Measurements from ENCODE around the gene NFILZ.
A peak's percentile ranks its signal among the peaks of the same experiment; 100 is the strongest.

Gene NFILZ

DNA sequence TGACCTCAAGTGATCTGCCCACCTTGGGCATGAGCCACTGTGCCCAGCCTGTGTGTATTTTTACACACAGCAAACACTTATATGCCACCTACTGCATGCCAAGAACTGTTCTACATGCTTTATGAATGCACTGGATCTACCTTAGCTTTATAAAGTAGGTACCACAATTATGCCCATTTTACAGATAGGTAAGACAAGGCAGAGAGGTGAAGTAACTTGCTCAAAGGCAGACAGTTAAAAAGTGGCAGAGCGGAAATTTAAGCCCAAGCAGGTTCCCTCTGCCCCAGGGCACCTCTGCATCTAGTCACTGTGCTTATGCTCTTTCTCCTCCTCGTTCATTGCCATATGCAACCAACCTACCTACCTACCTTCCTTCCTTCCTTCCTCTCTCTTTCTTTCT is 30.4 kb upstream of the NFILZ start:
- H3K27me3 ChIP-seq (ENCODE audit: control insufficient read depth, insufficient read depth, low read length, poor library complexity, severe bottlenecking): no peaks in the 10 kb centered on the region
- peaks cover 6% of the 10 kb centered on the region for H3K36me3 ChIP-seq (ENCODE audit: control insufficient read depth, insufficient read depth, low read length)
- H3K4me3 ChIP-seq (ENCODE audit: insufficient read depth, low read depth, low read length): no peak overlapping the region
- H3K27ac ChIP-seq (ENCODE audit: insufficient read depth, low read depth, low read length, poor library complexity, severe bottlenecking): no peak overlapping the region
- 89 to 93% methylated on average over 2 of the region's 2 CpGs for WGBS, 2 experiments
- H3K4me1 ChIP-seq (ENCODE audit: control insufficient read depth, insufficient read depth, low read length): no peaks in the 10 kb centered on the region
- no peaks in the 10 kb centered on the region for H3K9me3 ChIP-seq (ENCODE audit: control insufficient read depth, low read length)

DNA sequence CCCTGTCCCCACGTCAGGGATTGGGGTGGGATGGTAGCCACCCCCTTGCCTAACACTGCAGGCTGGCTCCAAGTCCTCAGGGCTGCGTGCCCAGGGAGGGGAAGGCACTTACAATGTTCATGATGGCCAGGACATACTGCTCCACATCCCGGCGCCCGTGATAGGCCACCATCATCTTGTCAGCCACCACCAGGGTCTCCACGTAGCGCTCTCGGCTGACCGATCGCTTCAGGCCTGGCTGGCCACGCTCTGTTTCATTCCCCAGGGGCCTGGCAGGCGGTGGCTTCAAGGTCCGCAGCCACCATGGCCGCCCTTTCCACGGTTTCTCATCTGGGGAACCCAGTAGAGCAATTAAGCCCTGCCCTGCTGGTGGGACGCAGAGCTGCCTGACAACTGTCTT is 29.6 kb upstream of the NFILZ start:
- Histone ChIP-seq H3K27me3 (ENCODE audit: control insufficient read depth, insufficient read depth, low read length, poor library complexity, severe bottlenecking) (no peaks in the 10 kb centered on the region), H3K36me3 (ENCODE audit: control insufficient read depth, insufficient read depth, low read length) (peaks cover 6% of the 10 kb centered on the region), H3K4me1 (ENCODE audit: control insufficient read depth, insufficient read depth, low read length) (no peaks in the 10 kb centered on the region), H3K27ac (ENCODE audit: insufficient read depth, low read depth, low read length, poor library complexity, severe bottlenecking) (no peak overlapping the region), H3K4me3 (ENCODE audit: insufficient read depth, low read depth, low read length) (no peak overlapping the region), H3K9me3 (ENCODE audit: control insufficient read depth, low read length) (no peaks in the 10 kb centered on the region)
- WGBS, 2 experiments: 95% methylated on average over 16 of the region's 16 CpGs

DNA sequence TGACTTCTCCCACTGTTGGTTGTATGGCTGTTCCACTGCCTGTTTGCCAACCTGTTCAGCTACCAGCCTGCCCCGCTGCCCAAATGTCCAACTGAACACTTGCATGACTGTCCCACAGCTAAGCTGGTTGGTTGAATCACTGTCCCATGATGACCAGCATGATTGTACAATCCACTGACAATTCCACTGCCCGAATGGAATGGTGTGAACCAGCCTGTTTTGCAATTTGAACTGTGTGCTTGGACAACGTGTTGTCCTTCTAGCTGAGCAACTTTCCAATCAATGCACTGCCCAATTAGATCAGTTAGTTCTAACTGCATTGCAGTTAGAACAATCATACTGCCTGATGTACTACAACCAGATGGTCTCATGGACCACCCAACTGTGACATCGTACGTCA is 28.6 kb upstream of the NFILZ start:
- Histone ChIP-seq H3K36me3 (ENCODE audit: control insufficient read depth, insufficient read depth, low read length) (peaks cover 6% of the 10 kb centered on the region), H3K27ac (ENCODE audit: insufficient read depth, low read depth, low read length, poor library complexity, severe bottlenecking) (no peak overlapping the region), H3K4me3 (ENCODE audit: insufficient read depth, low read depth, low read length) (no peak overlapping the region), H3K4me1 (ENCODE audit: control insufficient read depth, insufficient read depth, low read length) (no peaks in the 10 kb centered on the region), H3K27me3 (ENCODE audit: control insufficient read depth, insufficient read depth, low read length, poor library complexity, severe bottlenecking) (no peaks in the 10 kb centered on the region), H3K9me3 (ENCODE audit: control insufficient read depth, low read length) (no peaks in the 10 kb centered on the region)
- 93% methylated on average over 5 of the region's 5 CpGs for WGBS, 2 experiments

DNA sequence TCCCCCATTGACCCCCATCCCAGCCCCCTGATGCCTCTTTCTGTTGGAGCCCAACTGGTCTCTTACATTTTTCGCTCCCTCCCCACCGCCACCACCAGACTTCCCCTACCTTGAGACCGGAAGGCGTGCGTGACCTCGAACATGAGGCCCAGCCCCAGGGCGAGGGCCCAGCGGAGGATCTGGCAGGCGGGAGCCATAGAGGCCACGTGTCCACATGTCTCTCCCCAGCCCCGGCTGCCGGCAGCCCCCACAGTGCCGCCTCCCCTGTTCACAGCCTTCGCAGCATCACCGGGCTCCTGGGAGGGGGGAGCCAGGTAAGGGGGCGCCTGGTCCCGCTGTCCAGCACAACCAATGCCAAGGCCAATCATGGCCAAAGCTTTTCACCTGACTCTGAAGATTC is 24.9 kb upstream of the NFILZ start:
- WGBS, 2 experiments: 96% methylated on average over 17 of the region's 17 CpGs
- peaks cover 6% of the 10 kb centered on the region for H3K36me3 ChIP-seq (ENCODE audit: control insufficient read depth, insufficient read depth, low read length)
- H3K27me3 ChIP-seq (ENCODE audit: control insufficient read depth, insufficient read depth, low read length, poor library complexity, severe bottlenecking): no peaks in the 10 kb centered on the region
- H3K9me3 ChIP-seq (ENCODE audit: control insufficient read depth, low read length): no peaks in the 10 kb centered on the region
- peaks cover 13% of the 10 kb centered on the region for H3K4me1 ChIP-seq (ENCODE audit: control insufficient read depth, insufficient read depth, low read length)
- no peak overlapping the region for H3K27ac ChIP-seq (ENCODE audit: insufficient read depth, low read depth, low read length, poor library complexity, severe bottlenecking)
- H3K4me3 ChIP-seq (ENCODE audit: insufficient read depth, low read depth, low read length): no peak overlapping the region

DNA sequence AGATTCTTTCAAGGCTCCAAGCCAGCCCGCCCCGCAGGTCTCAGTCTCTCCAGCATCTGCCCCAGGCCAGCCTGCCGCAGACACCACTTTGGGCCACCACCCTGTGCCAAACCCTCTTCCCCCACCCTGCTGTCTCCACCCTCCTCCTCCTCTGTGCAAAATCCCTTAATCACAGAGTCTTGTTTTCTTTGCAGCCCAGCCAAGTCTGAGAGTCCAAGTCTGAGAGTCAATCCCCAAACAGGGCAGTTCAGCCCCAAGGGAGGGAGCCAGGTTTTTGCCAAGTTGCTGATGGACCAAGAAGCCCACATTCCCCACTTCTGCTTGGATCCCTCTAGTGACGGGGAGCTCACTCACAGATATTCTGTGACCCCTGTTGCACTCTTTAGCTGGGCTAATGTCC is 23.0 kb upstream of the NFILZ start:
- Histone ChIP-seq H3K27me3 (ENCODE audit: control insufficient read depth, insufficient read depth, low read length, poor library complexity, severe bottlenecking) (no peaks in the 10 kb centered on the region), H3K27ac (ENCODE audit: insufficient read depth, low read depth, low read length, poor library complexity, severe bottlenecking) (no peak overlapping the region), H3K36me3 (ENCODE audit: control insufficient read depth, insufficient read depth, low read length) (peaks cover 6% of the 10 kb centered on the region), H3K4me1 (ENCODE audit: control insufficient read depth, insufficient read depth, low read length) (peaks cover 13% of the 10 kb centered on the region), H3K4me3 (ENCODE audit: insufficient read depth, low read depth, low read length) (no peak overlapping the region), H3K9me3 (ENCODE audit: control insufficient read depth, low read length) (no peaks in the 10 kb centered on the region)
- 86 to 91% methylated on average over 4 of the region's 4 CpGs for WGBS, 2 experiments

DNA sequence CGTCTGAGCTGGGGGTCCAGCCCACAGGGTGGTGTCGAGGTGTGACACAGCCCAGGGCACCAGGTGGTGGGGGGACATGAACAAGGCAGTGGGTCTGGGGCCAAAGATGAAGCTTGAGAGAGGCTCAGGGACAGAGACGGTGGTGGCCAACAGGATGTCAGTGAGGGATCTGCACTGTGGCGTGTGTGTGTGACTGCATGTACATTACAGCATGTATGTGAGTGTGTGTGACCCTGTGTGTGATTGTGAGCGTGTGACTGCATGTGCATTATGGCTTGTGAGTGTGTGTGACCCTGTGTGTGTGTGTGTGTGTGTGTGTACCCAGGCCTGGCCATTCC is 21.5 kb upstream of the NFILZ start:
- no peaks in the 10 kb centered on the region for H3K27me3 ChIP-seq (ENCODE audit: control insufficient read depth, insufficient read depth, low read length, poor library complexity, severe bottlenecking)
- peaks cover 13% of the 10 kb centered on the region for H3K4me1 ChIP-seq (ENCODE audit: control insufficient read depth, insufficient read depth, low read length)
- H3K27ac ChIP-seq (ENCODE audit: insufficient read depth, low read depth, low read length, poor library complexity, severe bottlenecking): no peak overlapping the region
- no peaks in the 10 kb centered on the region for H3K9me3 ChIP-seq (ENCODE audit: control insufficient read depth, low read length)
- WGBS, 2 experiments: 51 to 58% methylated on average over 5 of the region's 5 CpGs
- H3K36me3 ChIP-seq (ENCODE audit: control insufficient read depth, insufficient read depth, low read length): peaks cover 6% of the 10 kb centered on the region
- H3K4me3 ChIP-seq (ENCODE audit: insufficient read depth, low read depth, low read length): peak overlapping the region; percentile 46

DNA sequence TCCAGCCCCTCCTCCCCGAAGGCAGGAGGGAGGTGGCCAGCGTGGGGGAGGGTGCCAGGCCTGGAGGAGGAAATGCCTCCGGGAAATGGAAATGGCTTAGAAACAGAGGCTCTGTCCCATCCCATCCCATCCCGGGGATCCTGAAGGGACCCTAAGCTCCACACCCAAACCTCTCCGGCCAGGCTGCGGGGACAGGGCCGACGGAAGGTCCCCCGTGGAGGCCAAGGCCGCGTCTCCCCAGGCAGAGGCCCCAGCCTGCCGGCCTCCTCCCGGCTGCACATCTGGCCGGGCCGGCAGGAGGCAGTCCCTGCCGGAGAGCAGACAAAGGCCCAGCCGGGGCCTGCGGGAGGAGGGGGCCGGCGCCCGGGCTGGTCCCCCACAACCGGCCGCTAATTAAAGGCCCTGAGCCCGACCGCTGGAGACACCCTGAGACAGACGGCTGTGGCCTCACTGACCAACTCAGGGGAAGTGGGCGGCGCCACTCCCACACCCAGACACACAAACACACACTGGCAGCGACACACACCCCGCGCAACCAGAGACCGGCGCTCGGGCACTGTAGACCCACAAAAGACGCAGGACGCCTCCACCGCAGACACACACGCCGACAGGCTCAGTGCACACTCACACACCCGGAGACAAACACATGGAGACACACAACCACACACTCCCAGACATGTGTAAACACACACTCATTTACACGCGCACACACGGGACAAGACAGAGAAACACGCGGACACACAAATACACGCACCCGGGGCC is 21.0 kb upstream of the NFILZ start:
- 1% methylated on average over 47 of the region's 47 CpGs for WGBS, 2 experiments
- Histone ChIP-seq H3K36me3 (ENCODE audit: control insufficient read depth, insufficient read depth, low read length) (peaks cover 5% of the 10 kb centered on the region), H3K27ac (ENCODE audit: insufficient read depth, low read depth, low read length, poor library complexity, severe bottlenecking) (peak overlapping the region; percentile 76), H3K4me1 (ENCODE audit: control insufficient read depth, insufficient read depth, low read length) (peaks cover 13% of the 10 kb centered on the region), H3K4me3 (ENCODE audit: insufficient read depth, low read depth, low read length) (peak overlapping the region; percentile 46), H3K27me3 (ENCODE audit: control insufficient read depth, insufficient read depth, low read length, poor library complexity, severe bottlenecking) (no peaks in the 10 kb centered on the region), H3K9me3 (ENCODE audit: control insufficient read depth, low read length) (no peaks in the 10 kb centered on the region)

DNA sequence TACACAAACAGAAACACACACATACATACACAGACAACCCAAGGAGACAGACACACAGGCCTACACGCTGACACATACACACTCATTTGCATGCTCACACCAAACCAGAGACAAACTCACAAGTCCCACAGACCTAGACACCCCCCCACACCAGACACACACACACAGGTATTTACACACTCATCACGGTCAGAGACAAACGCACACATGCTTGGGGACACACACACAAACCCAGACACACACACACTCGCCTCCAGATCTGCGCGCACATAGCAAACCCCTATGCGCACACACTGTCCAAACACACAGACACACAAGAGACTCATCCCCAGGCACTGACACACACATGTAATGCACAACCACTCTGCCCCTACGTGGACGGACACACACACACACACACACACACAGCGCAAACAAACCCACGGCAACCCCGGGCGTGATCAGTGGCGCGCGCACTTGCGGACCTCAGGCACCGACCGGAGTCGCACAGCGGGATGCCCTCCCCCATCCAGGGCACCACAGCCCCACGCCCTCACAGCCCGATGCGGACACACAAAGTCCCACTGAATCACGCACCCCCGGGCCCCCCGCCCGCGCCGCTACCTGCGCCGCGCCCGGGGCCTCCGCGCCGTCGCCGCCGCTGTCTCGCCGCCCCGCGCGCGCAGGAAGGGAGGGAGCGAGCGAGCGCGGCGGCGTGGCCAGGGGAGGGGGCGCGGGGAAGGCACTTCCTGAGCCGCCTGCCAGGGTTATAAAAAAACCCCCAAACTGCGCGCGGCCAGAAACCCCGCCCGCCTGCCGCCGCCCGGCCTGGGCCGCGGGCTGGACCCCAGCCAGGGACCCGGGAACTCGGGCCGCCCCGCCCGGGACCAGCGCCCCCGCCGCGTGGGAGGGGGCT is 20.1 kb upstream of the NFILZ start, which contains the start of gene ADAMTS10:
Gene ADAMTS10, minus strand, starts transcription at position 675 of the 895 bp plus-strand sequence. CDS start 5,005 bp downstream, outside the sequence.
- Histone ChIP-seq H3K36me3 (ENCODE audit: control insufficient read depth, insufficient read depth, low read length) (no peaks in the 10 kb centered on the region), H3K9me3 (ENCODE audit: control insufficient read depth, low read length) (no peaks in the 10 kb centered on the region), H3K27me3 (ENCODE audit: control insufficient read depth, insufficient read depth, low read length, poor library complexity, severe bottlenecking) (no peaks in the 10 kb centered on the region), H3K4me1 (ENCODE audit: control insufficient read depth, insufficient read depth, low read length) (peaks cover 13% of the 10 kb centered on the region), H3K4me3 (ENCODE audit: insufficient read depth, low read depth, low read length) (peak within 1 kb of the TSS; percentile 46), H3K27ac (ENCODE audit: insufficient read depth, low read depth, low read length, poor library complexity, severe bottlenecking) (peak within 1 kb of the TSS; percentile 76)
- 1% methylated on average over 74 of the region's 74 CpGs for WGBS, 2 experiments

DNA sequence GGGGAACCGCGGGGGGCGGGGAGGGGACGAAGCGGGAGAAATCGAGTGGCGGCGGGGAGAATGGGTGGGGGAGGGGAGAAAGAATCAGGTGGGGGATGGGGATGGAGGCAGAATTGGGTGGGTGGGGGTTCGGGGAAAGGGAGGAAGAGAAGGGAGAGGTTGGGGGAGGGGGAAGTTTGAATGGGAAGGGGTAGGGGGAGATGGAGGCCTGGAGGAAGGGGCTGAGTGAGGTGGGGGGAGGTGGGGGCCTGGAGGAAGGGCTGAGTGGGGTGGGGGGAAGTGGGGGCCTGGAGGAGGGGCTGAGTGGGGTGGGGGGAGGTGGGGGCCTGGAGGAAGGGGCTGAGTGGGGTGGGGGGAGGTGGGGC is 19.5 kb upstream of the NFILZ start:
- H3K4me3 ChIP-seq (ENCODE audit: insufficient read depth, low read depth, low read length): peak overlapping the region; percentile 46
- H3K4me1 ChIP-seq (ENCODE audit: control insufficient read depth, insufficient read depth, low read length): peaks cover 13% of the 10 kb centered on the region
- no peak overlapping the region for H3K27ac ChIP-seq (ENCODE audit: insufficient read depth, low read depth, low read length, poor library complexity, severe bottlenecking)
- 0 to 5% methylated on average over 7 to 8 of the region's 9 CpGs for WGBS, 2 experiments
- no peaks in the 10 kb centered on the region for H3K36me3 ChIP-seq (ENCODE audit: control insufficient read depth, insufficient read depth, low read length)
- H3K27me3 ChIP-seq (ENCODE audit: control insufficient read depth, insufficient read depth, low read length, poor library complexity, severe bottlenecking): no peaks in the 10 kb centered on the region
- no peaks in the 10 kb centered on the region for H3K9me3 ChIP-seq (ENCODE audit: control insufficient read depth, low read length)

DNA sequence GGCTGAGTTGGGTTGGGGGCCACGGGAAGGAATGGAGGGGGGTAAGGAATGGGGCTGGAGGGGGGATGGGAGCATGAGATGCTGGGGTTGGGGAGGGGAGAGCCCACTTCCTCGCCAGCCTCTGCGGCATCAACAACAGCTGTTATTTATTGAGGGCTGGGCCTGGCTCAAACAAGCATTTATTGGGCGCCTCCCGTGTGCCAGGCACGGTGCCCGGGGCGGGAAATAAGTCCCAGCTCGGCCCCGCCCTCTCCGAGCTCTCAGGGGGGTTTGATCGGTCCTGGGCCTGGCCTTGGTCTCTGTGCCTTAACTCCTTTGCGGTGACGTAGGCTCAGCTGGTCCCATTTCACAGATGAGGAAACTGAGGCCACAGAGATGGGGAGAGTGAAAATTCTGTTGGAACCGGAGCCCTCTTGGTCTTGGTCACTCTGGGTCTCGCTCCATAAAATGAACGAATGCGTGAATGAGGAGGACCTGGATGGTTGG is 19.0 kb upstream of the NFILZ start:
- H3K27me3 ChIP-seq (ENCODE audit: control insufficient read depth, insufficient read depth, low read length, poor library complexity, severe bottlenecking): no peaks in the 10 kb centered on the region
- H3K27ac ChIP-seq (ENCODE audit: insufficient read depth, low read depth, low read length, poor library complexity, severe bottlenecking): no peak overlapping the region
- no peak overlapping the region for H3K4me3 ChIP-seq (ENCODE audit: insufficient read depth, low read depth, low read length)
- H3K36me3 ChIP-seq (ENCODE audit: control insufficient read depth, insufficient read depth, low read length): no peaks in the 10 kb centered on the region
- H3K4me1 ChIP-seq (ENCODE audit: control insufficient read depth, insufficient read depth, low read length): peaks cover 13% of the 10 kb centered on the region
- no peaks in the 10 kb centered on the region for H3K9me3 ChIP-seq (ENCODE audit: control insufficient read depth, low read length)
- WGBS, 2 experiments: 38 to 46% methylated on average over 18 of the region's 18 CpGs

Data from ectodermal cell (in vitro differentiated cells).